Stimulated activated naive CD8-positive, alpha-beta T cell treated with anti-CD3 and anti-CD28 coated beads, Interleukin-15, amount 100 ng/mL, for 72 hours (primary cell): Measurements from ENCODE around the gene TXNDC12.
"Not testable (repeated sequence)": the region's sequence is repeated elsewhere in the genome, so short reads cannot be mapped to it uniquely, and the experiment has no call there.

Experiments
- ATAC-seq: fragments of 150-1000 bp; cut with Tn5 transposase; 2 replicates; pipeline ENCODE4 v1.10.0; 2021; ENCODE audit warnings: mild to moderate bottlenecking, moderate library complexity
- DNase-seq, 2 donors: peaks; one replicate each; pipeline ENCODE4 v3.0.0; 2021 to 2022
- H3K27ac Mint-ChIP-seq, 2 donors: one replicate each; pipeline ENCODE4 v1.8.0; 2022; ENCODE audit warnings: mild to moderate bottlenecking in 2 of 2, mixed read lengths in 2 of 2, moderate library complexity in 2 of 2
- H3K27me3 Mint-ChIP-seq: one replicate; pipeline ENCODE4 v1.8.0; 2022; ENCODE audit warnings: mixed read lengths
- H3K4me1 Mint-ChIP-seq: one replicate; pipeline ENCODE4 v1.8.0; 2022; ENCODE audit warnings: mild to moderate bottlenecking, mixed read lengths
- H3K4me3 Mint-ChIP-seq, 2 donors: one replicate each; pipeline ENCODE4 v1.8.0; 2022; ENCODE audit warnings: mild to moderate bottlenecking in 2 of 2, mixed read lengths in 2 of 2, moderate library complexity in 1 of 2
- H3K9me3 Mint-ChIP-seq, 2 donors: one replicate each; pipeline ENCODE4 v1.8.0; 2022; ENCODE audit warnings: mixed read lengths in 2 of 2

The TXNDC12 gene

DNA sequence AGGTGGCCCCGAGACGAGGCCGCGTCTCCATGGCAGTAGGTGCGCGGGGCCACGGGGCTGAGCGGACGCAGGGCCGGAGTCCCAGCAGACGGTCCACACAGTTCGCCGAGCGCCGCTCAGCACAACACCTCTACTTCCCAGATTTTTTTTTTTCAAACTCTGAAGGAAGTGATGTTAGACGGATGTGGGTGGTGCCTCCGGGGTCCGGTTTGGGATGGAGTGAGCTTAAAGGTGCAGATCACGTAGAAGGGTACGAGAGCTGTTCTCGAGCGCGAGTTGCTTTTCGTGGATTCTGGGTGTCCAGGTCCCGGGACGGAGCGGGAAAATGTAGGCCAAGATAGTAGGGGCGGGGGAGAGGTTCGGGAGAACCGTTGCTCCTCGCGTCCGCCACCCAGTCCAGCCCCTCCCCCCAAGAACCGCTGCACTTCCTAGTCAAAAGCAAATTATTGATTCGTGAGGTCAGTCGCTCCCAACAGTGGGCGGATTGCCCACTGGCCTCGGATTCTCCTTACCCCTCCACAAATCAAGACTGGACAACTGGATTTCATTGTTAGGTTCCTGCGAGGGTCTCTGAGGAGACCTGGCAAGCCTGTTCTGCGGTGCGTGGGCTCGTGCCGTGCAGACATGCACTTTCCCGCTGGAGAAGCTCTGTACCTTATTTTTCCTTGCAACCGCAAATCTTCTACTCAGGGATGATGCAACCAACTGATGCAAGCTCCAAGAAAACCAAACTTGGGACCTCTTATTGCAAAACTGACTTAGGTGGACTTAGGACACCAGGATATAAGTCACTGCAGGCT, at the start of gene TXNDC12:
TSS of gene TXNDC12 (minus strand) at position 126 of the 800 bp plus-strand sequence. CDS start at position 31, 95 bp downstream.
- peak within 1 kb of the TSS; percentile 97 to 98 for H3K27ac Mint-ChIP-seq
- ATAC-seq (peak; percentile 56), DNase-seq (peak; percentile 48 to 70)
- peak within 1 kb of the TSS; percentile 93 to 99 for H3K4me3 Mint-ChIP-seq
- no peaks in the 10 kb centered on the region for H3K9me3 Mint-ChIP-seq
- H3K4me1 Mint-ChIP-seq = peaks cover 59% of the 10 kb centered on the region
- no peaks in the 10 kb centered on the region for H3K27me3 Mint-ChIP-seq

GRCh38 chr1:52102336-52103013, 47.5 kb upstream of the TXNDC12 start:
- H3K4me3 Mint-ChIP-seq = peak overlapping the region; percentile 2 to 8
- peak overlapping the region in 1 of 2 donors; percentile 30 for H3K27ac Mint-ChIP-seq
- DNase-seq (peak in 1 of 2 donors; percentile 25), ATAC-seq (peak; percentile 92)
- no peaks in the 10 kb centered on the region for H3K27me3 Mint-ChIP-seq
- H3K9me3 Mint-ChIP-seq = no peaks in the 10 kb centered on the region
- H3K4me1 Mint-ChIP-seq = peaks cover 16% of the 10 kb centered on the region

GRCh38 chr1:52098139-52098871, 43.3 kb upstream of the TXNDC12 start:
- no peaks in the 10 kb centered on the region for H3K9me3 Mint-ChIP-seq
- DNase-seq = no peak
- H3K27me3 Mint-ChIP-seq = no peaks in the 10 kb centered on the region
- no peak overlapping the region for H3K4me3 Mint-ChIP-seq
- H3K27ac Mint-ChIP-seq = no peak overlapping the region
- ATAC-seq = no peak
- peaks cover 15% of the 10 kb centered on the region for H3K4me1 Mint-ChIP-seq

DNA sequence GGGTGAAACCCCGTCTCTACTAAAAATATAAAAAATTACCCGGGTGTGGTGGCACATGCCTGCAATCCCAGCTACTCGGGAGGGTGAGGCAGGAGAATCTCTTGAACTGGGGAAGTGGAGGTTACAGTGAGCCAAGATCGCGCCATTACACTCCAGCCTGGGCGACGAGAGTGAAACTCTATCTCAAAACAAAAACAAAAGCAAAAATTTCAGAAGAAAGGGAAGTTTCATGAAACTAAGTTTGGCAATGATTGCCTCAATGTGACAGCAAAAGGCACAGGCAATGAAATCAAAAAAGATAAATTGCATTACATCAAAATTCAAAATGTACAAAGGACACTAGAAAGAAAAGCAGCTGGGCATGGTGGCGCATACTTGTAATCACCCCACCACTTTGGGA, 41.2 kb upstream of the TXNDC12 start:
- Mint-ChIP-seq H3K4me3 (no peak overlapping the region), H3K9me3 (no peaks in the 10 kb centered on the region), H3K27me3 (no peaks in the 10 kb centered on the region), H3K27ac (no peak overlapping the region), H3K4me1 (no peaks in the 10 kb centered on the region)
- DNase-seq (no peak), ATAC-seq (no peak)

DNA sequence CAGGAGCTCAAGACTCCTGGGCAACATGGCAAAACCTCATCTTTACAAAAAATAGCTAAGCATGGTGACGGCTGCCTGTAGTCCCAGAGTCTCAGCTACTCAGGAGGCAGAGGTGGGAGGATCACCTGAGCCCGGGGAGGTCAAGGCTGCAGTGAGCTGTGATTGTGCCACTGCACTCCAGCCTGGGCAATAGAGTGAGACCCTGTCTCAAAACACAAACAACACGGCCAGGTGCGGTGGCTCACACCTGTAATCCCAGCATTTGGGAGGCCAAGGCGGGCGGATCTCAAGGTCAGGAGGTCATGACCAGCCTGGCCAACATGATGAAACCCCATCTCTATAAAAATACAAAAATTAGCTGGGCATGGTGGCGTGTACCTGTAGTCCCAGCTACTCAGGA, 39.3 kb upstream of the TXNDC12 start:
- H3K4me1 Mint-ChIP-seq, ATAC-seq, H3K27me3 Mint-ChIP-seq, DNase-seq, H3K4me3 Mint-ChIP-seq, H3K27ac Mint-ChIP-seq, H3K9me3 Mint-ChIP-seq: not testable (repeated sequence)

DNA sequence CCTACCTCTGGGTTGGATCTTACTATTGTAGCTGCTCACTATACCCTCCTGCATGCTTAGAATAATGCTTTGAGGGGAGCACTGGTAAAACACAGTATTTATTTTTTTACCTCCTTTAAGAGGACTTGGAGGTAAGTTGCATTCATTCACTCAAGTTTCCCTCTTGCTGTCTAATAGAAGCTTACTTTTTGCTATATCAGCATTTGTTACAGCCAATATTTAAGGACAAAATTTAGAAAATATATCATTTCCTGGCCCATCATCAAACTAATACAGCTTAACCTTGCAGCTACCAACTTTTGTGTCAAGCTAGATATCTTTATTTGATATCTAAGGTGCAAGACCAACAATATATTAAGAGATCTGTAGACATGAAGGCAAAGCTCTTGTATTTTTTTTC, 32.9 kb upstream of the TXNDC12 start:
- not testable (repeated sequence) for H3K27ac Mint-ChIP-seq, ATAC-seq

DNA sequence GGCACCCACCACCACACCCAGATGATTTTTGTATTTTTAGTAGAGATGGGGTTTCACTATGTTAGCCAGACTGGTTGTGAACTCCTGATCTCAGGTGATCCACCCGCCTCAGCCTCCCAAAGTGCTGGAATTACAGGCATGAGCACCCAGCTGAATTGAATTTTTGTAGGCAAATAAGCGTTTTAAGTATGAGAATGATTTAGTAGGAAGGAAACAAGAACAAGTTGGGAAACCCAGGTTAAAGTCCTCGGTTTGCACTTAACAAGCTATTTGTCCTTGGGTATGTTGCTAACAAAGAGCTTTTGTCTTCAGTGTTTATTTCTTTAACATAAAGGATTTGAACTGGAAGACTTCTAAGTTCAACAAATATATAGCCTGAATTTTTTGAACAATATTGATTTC, 25.0 kb upstream of the TXNDC12 start:
- ATAC-seq (no peak), DNase-seq (no peak)
- peaks cover 12% of the 10 kb centered on the region for H3K4me1 Mint-ChIP-seq
- H3K4me3 Mint-ChIP-seq = no peak overlapping the region
- H3K27me3 Mint-ChIP-seq = no peaks in the 10 kb centered on the region
- no peaks in the 10 kb centered on the region for H3K9me3 Mint-ChIP-seq
- peak overlapping the region in 1 of 2 donors; percentile 54 for H3K27ac Mint-ChIP-seq

More for the DNA sequence above, 32.9 kb upstream of the TXNDC12 start:
- not testable (repeated sequence) for H3K9me3 Mint-ChIP-seq, H3K4me1 Mint-ChIP-seq, H3K27me3 Mint-ChIP-seq, H3K4me3 Mint-ChIP-seq, DNase-seq

DNA sequence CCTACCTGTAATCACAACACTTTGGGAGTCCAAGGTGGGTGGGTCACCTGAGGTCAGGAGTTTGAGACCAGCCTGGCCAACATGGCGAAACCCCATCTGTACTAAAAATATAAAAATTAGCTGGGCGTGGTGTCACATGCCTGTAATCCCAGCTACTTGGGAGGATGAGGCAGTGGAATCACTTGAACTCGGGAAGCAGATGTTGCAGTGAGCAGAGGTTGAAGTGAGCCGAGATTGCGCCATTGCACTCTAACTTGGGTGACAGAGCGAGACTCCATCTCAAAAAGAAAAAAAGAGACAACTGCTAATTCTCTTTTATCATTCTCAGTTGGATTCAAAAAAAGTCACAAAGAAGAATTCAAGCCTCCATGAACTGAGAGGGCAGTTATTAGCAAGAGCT, 22.3 kb upstream of the TXNDC12 start:
- ATAC-seq, H3K27ac Mint-ChIP-seq, H3K4me1 Mint-ChIP-seq, H3K27me3 Mint-ChIP-seq, H3K9me3 Mint-ChIP-seq, DNase-seq, H3K4me3 Mint-ChIP-seq: not testable (repeated sequence)

DNA sequence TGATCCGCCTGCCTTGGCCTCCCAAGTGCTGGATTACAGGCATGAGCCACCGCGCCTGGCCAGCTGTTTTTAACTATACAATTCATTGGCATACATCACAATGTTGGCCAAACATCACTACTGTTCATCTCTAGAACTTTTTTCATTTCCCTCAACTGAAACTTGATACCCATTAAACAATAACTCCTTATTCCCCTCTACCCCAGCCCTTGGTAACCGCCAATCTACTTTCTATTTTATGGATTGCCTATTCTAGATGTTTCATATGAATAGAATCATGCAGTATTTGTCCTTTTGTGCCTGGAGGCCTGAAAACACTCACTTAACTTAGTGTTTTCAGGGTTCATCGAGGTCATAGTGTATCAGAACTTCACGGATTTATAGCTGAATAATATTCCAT, 17.3 kb upstream of the TXNDC12 start:
- ATAC-seq (no peak), DNase-seq (no peak)
- H3K27ac Mint-ChIP-seq = peak overlapping the region in 1 of 2 donors; percentile 71
- H3K4me3 Mint-ChIP-seq = no peak overlapping the region
- H3K9me3 Mint-ChIP-seq = no peaks in the 10 kb centered on the region
- peaks cover 19% of the 10 kb centered on the region for H3K4me1 Mint-ChIP-seq
- H3K27me3 Mint-ChIP-seq = no peaks in the 10 kb centered on the region

DNA sequence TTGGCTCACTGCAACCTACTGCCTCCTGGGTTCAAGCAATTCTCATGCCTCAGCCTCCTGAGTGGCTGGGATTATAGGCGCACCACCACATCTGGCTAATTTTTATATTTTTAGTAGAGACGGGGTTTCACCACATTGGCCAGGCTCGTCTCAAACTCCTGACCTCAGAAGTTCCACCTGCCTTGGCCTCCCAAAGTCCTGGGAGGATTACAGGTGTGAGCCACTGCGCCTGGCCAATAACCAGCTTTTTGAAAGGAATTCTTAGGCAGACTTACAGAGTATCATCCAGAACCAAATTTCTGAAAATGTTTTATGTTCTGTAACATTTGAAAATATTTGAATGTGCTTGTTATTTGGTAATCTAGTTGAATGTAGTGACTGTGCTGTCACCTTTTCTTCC, 15.7 kb upstream of the TXNDC12 start:
- ATAC-seq (no peak), DNase-seq (no peak)
- Mint-ChIP-seq H3K4me3 (no peak overlapping the region), H3K4me1 (peaks cover 23% of the 10 kb centered on the region), H3K9me3 (no peaks in the 10 kb centered on the region), H3K27me3 (no peaks in the 10 kb centered on the region), H3K27ac (no peak overlapping the region)

GRCh38 chr1:52063192-52063591, 8.2 kb upstream of the TXNDC12 start:
- DNase-seq (no peak), ATAC-seq (no peak)
- Mint-ChIP-seq H3K4me1 (peaks cover 21% of the 10 kb centered on the region), H3K9me3 (no peaks in the 10 kb centered on the region), H3K27me3 (no peaks in the 10 kb centered on the region), H3K27ac (no peak overlapping the region), H3K4me3 (no peak overlapping the region)

GRCh38 chr1:52060822-52061221, 5.8 kb upstream of the TXNDC12 start:
- peaks cover 32% of the 10 kb centered on the region for H3K4me1 Mint-ChIP-seq
- no peak for ATAC-seq
- H3K27me3 Mint-ChIP-seq = no peaks in the 10 kb centered on the region
- no peak overlapping the region for H3K27ac Mint-ChIP-seq
- no peak overlapping the region for H3K4me3 Mint-ChIP-seq
- no peak for DNase-seq
- no peaks in the 10 kb centered on the region for H3K9me3 Mint-ChIP-seq

DNA sequence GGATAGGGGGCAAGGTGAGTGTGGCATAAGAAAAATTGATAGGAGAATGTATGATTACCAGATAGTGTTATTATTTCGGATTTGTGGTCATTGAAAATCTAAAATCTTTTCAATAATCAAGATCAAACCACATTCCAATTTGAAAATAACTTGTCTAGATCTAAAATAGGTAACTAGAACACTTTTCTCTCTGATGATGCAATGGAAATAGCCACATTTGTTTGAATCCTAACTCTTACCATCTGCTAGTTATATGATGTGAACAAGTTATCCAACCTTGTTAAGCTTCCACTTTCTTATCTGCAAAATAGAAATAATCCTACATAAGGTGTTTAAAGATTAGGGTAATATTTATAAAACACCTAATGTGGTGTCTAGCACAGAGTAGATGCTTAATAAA, 4.9 kb upstream of the TXNDC12 start:
- no peaks in the 10 kb centered on the region for H3K27me3 Mint-ChIP-seq
- no peak for DNase-seq
- H3K9me3 Mint-ChIP-seq = no peaks in the 10 kb centered on the region
- peaks cover 33% of the 10 kb centered on the region for H3K4me1 Mint-ChIP-seq
- H3K27ac Mint-ChIP-seq = no peak overlapping the region
- ATAC-seq = no peak
- H3K4me3 Mint-ChIP-seq = no peak overlapping the region

- Mint-ChIP-seq H3K4me3 (no peak overlapping the region), H3K27ac (peak overlapping the region in 1 of 2 donors; percentile 8), H3K27me3 (no peaks in the 10 kb centered on the region), H3K4me1 (peaks cover 39% of the 10 kb centered on the region), H3K9me3 (no peaks in the 10 kb centered on the region)
- no peak for ATAC-seq
- no peak for DNase-seq
Measured at GRCh38 chr1:52059321-52059720, 4.3 kb upstream of the TXNDC12 start.

- Mint-ChIP-seq H3K4me3 (peak overlapping the region; percentile 93 to 94), H3K27ac (peak overlapping the region in 1 of 2 donors; percentile 35), H3K4me1 (peaks cover 45% of the 10 kb centered on the region), H3K27me3 (no peaks in the 10 kb centered on the region), H3K9me3 (no peaks in the 10 kb centered on the region)
- ATAC-seq (no peak), DNase-seq (no peak)
Measured at GRCh38 chr1:52057876-52058415, 3.0 kb upstream of the TXNDC12 start.
